ENCODE measurements around the gene DNAI1.
A peak's percentile ranks its signal among the peaks of the same experiment; 100 is the strongest.

Gene DNAI1

DNA sequence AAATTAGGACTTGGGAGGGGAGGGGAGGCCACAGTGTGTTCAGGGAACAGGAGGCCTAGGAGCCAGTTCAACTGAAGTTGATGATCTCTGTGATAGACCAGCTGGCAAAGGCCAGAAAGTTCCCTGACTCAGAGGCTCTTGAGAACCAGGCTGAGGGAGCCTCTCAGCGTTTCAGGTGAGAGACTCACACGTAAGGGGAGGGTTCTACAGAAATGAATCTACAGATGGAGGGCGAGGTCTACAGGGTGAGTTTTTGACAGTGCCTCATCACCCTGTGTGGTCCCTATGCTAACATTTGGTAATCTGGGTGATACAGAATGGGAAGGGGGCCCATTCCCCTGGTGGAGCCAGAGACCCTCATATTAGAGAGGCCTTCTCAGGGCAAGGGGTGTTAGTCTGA lies 32.2 kb downstream of the DNAI1 start:
- DNase-seq (ENCODE audit: low spot score): no peak

DNA sequence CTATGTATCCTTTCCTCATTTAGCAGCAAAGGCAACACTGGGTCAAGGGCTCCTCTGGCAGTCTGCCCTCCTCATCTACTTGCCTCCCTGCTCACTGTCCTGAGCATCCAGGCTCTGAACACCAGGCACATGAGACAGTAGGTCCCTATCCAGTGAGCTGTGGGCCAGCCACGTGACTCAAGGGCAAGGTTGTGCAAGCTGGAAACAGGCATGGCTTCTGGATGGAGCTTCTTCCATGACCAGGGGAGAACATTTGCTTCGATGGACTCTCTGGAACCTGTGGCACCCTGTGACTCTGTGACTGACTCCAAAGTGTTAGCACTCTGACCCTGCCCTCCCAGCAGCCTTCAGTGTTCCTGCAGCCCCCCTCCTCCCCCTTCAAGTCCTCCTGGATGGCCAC lies 33.0 kb downstream of the DNAI1 start:
- no peak for DNase-seq (ENCODE audit: low spot score)

- no peak for DNase-seq (ENCODE audit: low spot score)
Measured at GRCh38 chr9:34492051-34492450, 33.4 kb downstream of the DNAI1 start.

GRCh38 chr9:34493972-34494535 lies 35.4 kb downstream of the DNAI1 start:
- no peak for DNase-seq (ENCODE audit: low spot score)

DNA sequence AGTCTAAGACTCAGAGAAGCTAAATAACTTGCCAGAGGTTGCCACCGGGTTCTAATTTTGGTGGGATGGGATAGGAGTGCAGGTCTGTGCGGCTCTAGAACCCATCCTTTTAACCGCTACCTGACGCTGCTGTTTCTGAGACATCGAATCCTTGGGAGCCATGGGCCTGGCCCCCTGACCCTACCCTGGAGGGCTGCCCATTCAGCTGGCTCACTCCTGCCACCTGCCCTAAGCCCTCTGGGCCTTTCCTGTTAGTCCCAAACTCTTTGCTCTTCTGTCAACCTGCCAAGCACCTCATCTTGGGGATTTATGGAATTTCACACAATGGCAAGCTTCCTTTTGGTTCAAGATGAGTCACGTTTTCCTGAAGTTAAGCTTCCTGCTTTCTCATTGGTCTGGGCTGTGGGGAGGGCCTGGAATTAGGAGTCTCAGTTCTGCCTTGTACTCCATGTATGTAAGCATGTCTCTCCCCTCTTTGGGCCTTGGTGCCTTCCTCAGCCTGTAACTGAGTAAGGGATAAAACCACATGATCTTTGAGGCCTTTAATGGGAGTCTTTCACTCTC lies 37.6 kb downstream of the DNAI1 start:
- DNase-seq (ENCODE audit: low spot score): no peak

- DNase-seq (ENCODE audit: low spot score): no peak
Measured at GRCh38 chr9:34498553-34498952, 39.9 kb downstream of the DNAI1 start.

GRCh38 chr9:34499076-34499475 lies 40.5 kb downstream of the DNAI1 start:
- no peak for DNase-seq (ENCODE audit: low spot score)

DNA sequence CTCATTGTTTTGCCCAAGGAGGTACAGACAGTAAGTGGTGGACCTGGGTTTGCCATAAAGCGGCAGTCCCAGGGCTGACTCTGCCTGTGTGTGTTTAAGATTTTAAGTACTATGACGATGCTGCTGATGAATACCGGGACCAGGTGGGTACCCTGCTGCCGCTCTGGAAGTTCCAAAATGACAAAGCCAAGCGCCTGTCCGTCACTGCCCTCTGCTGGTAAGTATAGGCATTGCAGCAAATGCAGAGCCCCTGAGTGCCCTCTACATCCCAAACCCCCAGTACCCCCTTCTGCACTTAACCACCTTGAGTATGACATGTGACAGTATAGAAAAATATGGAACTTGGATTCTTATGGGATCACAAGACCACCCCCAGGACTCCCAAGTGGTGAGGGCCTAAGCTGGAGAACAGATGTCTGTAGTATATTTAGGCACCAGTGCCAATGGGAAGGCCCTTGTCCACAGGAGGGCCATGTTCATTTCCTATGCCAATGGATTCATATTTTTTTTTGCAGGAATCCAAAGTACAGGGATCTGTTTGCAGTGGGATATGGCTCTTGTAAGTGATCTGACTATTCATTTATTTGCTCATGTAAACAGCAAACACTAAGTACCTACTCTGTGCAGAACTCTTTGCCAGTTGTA lies 42.1 kb downstream of the DNAI1 start:
- DNase-seq (ENCODE audit: low spot score): peak; percentile 85

DNA sequence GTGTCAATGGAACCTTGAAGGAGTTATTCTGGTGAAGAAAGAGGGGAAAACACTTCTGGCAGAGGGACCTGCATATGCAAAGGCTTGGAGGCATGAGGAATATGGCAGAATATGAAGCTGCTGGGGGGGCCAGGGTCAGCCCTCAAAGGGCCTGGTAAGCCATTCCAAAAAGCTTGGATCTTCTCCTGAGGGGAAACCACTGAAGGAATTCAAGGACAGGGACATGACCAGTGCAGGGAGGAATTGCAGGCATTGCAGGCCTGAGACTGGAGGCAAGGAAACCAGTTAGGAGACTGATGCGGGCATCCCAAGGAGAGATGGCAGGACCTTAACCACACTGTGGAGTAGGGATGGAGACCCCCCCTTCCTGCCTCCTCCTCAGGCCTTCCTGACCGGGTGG lies 42.8 kb downstream of the DNAI1 start:
- DNase-seq (ENCODE audit: low spot score): no peak

DNA sequence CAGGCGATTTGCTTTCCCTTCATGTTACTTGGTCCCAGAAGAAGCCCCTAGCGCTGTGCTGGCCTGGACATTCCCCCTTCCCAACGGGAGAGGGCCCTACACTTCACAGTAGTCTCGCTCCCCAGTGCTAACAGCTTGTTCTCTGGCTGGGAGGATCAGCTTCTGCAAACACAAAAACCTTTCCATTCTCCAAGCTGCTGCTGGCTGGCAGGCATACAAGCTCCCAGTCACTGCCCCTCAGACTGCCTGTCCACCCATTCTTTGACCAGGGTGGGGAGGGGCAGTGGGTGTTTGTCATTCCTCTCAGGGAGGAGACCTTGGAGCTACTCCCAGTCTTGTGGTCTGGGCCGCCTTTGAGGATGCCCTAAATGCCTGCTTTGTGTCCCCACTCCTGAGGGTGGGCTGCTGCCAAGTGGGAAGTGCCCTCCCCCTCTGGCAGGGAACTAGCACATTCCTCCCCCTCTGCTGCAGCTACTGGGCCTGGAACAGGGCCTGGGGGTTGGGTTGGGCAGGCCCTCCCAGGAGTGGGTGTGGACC lies 43.4 kb downstream of the DNAI1 start:
- peak; percentile 41 for DNase-seq (ENCODE audit: low spot score)

DNA sequence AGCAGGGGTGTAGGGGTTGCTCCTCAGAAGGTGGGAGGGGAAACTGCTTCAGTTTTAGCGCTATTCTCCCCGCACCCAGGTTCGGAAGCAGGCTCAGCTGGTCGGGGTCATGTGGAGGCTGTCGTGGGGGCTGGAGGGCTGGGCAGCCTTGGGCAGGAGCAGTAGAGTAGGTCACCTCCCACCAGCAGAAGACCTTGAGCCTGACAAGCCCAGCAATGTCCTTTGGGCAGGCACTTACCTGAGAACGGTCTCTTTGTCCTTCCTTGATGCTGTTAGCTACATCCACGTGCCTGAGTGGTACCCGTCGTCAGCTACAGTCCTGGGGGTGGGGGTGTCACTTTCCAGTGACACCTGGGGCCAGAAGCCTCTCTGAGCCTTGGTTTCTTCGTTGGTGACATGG lies 43.9 kb downstream of the DNAI1 start:
- DNase-seq (ENCODE audit: low spot score): no peak

GRCh38 chr9:34502891-34503290 lies 44.3 kb downstream of the DNAI1 start:
- no peak for DNase-seq (ENCODE audit: low spot score)

- no peak for DNase-seq (ENCODE audit: low spot score)
Measured at GRCh38 chr9:34503406-34503805, 44.8 kb downstream of the DNAI1 start.

DNA sequence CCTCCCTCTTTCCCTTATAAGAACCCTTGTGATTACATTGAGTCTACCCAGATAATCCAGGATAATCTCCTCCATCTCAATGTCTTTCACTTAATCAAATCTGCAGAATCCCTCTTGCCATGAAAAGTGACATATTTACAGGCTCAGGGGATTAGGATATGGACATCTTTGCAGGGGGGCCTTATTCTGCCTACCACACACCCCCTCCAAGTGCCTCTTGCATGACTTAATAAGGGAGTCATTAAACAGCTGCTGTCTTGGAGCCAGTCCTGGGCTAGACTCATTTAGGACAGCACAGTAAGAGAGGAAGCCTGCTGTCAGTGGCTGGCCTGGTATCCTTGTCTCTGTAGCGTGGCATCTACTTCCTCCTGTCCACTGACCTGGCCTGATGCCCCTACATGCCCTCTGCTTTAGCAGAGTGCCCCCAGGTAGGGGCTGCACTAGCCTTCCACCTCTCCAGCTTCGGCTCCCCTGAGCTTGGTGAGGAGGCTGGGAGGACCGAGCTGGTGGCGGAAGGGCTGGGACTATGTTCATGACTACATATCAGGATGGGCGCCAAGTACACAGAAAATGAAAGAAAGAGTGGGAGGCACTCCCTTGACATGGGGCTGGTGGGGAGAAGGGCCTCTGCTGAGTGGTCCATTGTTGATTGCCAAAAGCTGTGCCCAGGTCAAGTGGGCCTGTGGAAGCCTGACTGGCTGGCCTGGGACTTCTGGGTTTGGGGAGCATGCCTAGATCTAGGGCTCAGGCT lies 46.9 kb downstream of the DNAI1 start:
- DNase-seq (ENCODE audit: low spot score): no peak

DNA sequence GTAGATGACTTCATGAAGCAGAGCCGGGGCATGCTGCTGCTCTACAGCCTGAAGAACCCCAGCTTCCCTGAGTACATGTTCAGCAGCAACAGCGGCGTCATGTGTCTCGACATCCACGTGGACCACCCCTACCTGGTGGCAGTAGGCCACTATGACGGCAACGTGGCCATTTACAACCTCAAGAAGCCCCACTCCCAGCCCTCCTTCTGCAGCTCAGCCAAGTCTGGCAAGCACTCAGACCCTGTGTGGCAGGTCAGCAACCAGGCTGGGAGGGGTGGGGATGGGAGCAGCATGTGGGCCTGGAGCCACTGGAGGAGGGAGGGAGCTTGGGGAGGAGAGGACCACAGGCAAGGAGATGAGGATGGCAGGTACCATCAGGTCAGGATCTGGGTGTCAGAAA lies 48.0 kb downstream of the DNAI1 start:
- DNase-seq (ENCODE audit: low spot score): no peak

DNA sequence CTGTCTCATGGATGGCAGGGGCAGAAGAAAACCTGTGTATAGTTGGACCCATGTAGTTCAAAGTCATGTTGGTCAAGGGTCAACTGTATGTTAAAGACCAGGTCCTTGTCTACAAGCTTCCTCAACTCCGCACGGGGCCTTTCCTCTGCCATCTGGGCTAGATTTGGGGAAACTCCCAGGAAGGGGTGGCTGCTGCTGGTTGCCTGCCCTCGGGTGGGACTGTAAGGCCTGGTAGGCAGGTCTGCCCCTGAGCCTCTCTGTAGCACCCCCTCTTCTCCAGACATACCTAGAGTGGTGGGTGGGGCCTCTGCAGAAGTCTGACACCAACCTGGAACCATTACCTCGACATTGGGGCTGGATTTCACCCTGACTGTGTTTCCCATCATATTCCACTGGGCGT lies 49.0 kb downstream of the DNAI1 start:
- DNase-seq (ENCODE audit: low spot score): no peak

DNA sequence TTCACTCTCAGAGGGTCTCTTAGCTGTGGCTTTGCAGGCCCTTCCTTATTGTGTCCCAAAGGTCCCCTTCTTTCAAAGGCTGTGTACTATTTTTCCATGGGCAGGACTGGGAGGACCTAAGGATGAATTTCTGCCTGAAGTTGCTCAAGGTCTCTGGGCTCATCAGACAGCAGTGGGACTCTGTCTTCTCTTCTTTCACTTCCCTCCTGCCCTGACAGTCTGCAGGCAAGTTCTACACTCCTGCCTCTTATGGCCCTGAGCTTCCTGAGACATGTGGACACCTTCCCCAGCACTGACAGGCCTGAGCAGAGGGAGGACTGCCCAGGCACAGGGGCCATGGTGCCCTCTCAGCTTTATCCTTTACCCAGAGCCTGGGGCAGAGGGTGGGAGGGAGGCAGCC lies 49.4 kb downstream of the DNAI1 start:
- no peak for DNase-seq (ENCODE audit: low spot score)

DNA sequence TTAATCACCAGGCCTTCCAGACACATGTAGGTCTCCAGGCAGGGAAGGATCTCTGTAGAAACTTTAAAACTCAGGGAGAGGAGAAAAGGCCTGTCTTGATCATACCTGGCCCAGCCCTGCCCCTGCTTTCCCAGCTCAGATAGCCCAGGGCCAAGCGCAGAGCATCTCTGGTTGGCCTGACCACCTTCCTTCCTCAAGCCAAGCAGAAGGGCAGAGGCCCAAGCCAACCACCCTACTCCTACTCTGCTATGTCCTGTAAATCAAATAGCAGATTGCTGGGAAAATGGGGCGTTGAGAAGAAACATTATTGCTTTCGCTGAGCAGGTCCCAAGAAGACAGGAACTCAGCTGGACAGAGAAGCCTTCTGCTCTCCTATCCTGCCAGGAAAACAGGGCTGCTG lies 49.9 kb downstream of the DNAI1 start:
- DNase-seq (ENCODE audit: low spot score): no peak

GRCh38 chr9:34508951-34509350 lies 50.3 kb downstream of the DNAI1 start:
- DNase-seq (ENCODE audit: low spot score): no peak

DNA sequence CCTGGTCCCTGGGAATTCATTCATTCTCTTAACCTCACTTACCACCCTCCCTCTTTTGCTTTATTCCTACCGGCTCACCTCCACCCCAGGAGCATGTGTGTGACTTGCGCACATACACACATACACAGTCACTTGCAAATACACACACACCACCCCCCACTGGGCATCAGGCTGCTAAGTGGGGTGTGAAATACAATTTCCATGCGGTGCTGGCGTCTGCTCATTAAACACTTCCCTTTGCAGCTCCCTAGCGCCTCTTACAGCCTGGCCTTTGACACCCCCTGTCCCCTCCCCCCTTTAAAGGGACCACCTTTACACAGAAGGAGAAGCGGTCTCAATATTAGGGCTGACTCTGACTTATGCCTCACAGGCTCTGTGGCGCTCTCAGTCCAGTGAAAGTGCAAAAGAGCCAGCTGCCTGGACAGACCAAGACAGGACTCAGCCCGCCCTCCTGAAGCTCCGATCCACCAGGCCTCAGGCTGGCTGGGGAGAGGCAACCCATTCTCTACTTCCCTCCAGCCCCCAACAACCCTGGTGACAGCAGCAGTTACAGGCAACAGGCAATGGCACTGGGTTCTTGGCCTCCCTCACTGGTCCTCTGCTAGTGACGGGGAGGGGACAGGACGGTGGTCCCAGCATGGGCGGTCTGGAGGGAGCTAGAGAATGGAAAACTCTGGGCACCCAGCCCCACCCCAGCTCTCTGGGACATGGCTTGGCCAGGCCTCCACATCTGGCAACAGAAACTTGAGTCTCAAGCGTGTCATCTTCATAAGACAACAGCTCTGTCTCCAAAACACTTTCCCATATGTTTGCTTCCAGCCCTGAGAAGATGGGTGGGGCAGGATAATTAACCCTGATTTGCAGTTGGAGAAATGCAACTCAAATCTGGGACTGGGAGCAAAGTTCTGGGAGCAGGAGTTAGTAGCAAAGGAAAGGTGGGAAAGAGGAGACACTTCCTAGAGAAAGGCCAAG lies 52.2 kb downstream of the DNAI1 start:
- peak; percentile 83 for DNase-seq (ENCODE audit: low spot score)

GRCh38 chr9:34512131-34513078 lies 53.8 kb downstream of the DNAI1 start:
- no peak for DNase-seq (ENCODE audit: low spot score)
